Measurements from ENCODE around the gene PRTG. TPM values are rescaled to one million over a fixed set of nuclear protein-coding genes. Genes with fewer than 3 reads are reported as not detected.

PRTG gene
- total and polyA plus RNA-seq, 2 experiments from 2014 or later = 0.63 to 3.4 TPM

DNA sequence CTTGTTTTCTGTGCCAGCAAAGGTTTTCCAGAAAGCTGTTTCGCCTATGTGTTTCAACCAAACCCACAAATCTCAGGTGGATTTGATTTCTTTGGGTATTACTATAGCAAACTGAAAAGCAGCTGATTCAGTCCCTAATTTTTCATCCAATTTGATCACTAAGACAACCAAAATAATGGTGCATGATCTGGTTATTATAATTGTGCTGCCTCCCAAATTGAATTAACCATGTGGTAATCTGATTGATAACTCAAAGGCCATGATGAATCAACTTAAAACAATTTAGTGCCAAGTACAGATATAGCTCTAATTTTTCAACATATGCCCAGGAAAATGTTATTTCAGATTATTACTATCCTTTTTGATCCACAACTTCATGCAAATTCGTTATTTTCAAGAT, 30.6 kb downstream of the PRTG start (continued):
- TF ChIP-seq, protein P1, sequence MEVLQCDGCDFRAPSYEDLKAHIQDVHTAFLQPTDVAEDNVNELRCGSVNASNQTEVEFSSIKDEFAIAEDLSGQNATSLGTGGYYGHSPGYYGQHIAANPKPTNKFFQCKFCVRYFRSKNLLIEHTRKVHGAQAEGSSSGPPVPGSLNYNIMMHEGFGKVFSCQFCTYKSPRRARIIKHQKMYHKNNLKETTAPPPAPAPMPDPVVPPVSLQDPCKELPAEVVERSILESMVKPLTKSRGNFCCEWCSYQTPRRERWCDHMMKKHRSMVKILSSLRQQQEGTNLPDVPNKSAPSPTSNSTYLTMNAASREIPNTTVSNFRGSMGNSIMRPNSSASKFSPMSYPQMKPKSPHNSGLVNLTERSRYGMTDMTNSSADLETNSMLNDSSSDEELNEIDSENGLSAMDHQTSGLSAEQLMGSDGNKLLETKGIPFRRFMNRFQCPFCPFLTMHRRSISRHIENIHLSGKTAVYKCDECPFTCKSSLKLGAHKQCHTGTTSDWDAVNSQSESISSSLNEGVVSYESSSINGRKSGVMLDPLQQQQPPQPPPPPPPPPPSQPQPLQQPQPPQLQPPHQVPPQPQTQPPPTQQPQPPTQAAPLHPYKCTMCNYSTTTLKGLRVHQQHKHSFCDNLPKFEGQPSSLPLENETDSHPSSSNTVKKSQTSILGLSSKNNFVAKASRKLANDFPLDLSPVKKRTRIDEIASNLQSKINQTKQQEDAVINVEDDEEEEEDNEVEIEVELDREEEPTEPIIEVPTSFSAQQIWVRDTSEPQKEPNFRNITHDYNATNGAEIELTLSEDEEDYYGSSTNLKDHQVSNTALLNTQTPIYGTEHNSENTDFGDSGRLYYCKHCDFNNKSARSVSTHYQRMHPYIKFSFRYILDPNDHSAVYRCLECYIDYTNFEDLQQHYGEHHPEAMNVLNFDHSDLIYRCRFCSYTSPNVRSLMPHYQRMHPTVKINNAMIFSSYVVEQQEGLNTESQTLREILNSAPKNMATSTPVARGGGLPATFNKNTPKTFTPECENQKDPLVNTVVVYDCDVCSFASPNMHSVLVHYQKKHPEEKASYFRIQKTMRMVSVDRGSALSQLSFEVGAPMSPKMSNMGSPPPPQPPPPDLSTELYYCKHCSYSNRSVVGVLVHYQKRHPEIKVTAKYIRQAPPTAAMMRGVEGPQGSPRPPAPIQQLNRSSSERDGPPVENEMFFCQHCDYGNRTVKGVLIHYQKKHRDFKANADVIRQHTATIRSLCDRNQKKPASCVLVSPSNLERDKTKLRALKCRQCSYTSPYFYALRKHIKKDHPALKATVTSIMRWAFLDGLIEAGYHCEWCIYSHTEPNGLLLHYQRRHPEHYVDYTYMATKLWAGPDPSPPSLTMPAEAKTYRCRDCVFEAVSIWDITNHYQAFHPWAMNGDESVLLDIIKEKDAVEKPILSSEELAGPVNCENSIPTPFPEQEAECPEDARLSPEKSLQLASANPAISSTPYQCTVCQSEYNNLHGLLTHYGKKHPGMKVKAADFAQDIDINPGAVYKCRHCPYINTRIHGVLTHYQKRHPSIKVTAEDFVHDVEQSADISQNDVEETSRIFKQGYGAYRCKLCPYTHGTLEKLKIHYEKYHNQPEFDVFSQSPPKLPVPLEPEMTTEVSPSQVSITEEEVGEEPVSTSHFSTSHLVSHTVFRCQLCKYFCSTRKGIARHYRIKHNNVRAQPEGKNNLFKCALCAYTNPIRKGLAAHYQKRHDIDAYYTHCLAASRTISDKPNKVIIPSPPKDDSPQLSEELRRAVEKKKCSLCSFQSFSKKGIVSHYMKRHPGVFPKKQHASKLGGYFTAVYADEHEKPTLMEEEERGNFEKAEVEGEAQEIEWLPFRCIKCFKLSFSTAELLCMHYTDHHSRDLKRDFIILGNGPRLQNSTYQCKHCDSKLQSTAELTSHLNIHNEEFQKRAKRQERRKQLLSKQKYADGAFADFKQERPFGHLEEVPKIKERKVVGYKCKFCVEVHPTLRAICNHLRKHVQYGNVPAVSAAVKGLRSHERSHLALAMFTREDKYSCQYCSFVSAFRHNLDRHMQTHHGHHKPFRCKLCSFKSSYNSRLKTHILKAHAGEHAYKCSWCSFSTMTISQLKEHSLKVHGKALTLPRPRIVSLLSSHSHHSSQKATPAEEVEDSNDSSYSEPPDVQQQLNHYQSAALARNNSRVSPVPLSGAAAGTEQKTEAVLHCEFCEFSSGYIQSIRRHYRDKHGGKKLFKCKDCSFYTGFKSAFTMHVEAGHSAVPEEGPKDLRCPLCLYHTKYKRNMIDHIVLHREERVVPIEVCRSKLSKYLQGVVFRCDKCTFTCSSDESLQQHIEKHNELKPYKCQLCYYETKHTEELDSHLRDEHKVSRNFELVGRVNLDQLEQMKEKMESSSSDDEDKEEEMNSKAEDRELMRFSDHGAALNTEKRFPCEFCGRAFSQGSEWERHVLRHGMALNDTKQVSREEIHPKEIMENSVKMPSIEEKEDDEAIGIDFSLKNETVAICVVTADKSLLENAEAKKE (CRISPR knock-in tag; IDR thresholded peaks at IDR 0.05) = no peak
- no peak for TF ChIP-seq STAT1 (IDR thresholded peaks at IDR 0.05; ENCODE audit: unreplicated experiment)
- no peak for TF ChIP-seq JUNB (IDR thresholded peaks at IDR 0.05; ENCODE audit: unreplicated experiment)
- TF ChIP-seq EZH2 (IDR thresholded peaks at IDR 0.05; ENCODE audit: low read depth, unreplicated experiment) = no peak
- no peak for TF ChIP-seq ZNF331 (CRISPR knock-in tag; IDR thresholded peaks at IDR 0.05; ENCODE audit: low read depth)

DNA sequence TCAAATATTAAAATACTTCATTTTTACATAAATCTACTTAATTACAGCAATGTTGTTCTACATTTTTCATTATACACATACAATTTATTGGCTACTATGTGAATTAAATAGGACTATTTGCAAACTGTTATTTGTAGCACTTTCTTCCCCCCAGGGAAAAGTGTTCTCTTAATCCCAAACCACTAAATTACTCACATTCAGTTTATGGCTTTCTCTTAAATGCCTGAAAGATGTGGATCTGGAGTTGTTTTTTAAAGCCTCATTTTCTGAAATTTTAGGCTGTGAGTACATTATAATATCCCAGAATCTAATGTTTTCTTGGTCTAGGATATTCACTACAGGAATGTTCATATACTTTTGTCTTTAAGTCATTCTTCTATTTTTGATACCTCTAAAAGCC, 32.7 kb downstream of the PRTG start:
- no peaks in the 10 kb centered on the region for H4K20me1 ChIP-seq (replicated peaks; ENCODE audit: insufficient read depth)
- TF ChIP-seq NANOG (IDR thresholded peaks at IDR 0.05; ENCODE audit: borderline replicate concordance) (no peak), CREB1 (CRISPR knock-in tag; IDR thresholded peaks at IDR 0.05; ENCODE audit: low read depth) (no peak), POLR2AphosphoS5 (IDR thresholded peaks at IDR 0.05; ENCODE audit: low read depth) (no peak), STAT1 (IDR thresholded peaks at IDR 0.05; ENCODE audit: unreplicated experiment) (no peak), ZNF331 (CRISPR knock-in tag; IDR thresholded peaks at IDR 0.05; ENCODE audit: low read depth) (no peak)
- TF ChIP-seq, protein P2, sequence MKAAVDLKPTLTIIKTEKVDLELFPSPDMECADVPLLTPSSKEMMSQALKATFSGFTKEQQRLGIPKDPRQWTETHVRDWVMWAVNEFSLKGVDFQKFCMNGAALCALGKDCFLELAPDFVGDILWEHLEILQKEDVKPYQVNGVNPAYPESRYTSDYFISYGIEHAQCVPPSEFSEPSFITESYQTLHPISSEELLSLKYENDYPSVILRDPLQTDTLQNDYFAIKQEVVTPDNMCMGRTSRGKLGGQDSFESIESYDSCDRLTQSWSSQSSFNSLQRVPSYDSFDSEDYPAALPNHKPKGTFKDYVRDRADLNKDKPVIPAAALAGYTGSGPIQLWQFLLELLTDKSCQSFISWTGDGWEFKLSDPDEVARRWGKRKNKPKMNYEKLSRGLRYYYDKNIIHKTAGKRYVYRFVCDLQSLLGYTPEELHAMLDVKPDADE (IDR thresholded peaks at IDR 0.05) = no peak
- TF ChIP-seq, protein P1 (CRISPR knock-in tag; IDR thresholded peaks at IDR 0.05) = no peak

More for the DNA sequence above, 32.7 kb downstream of the PRTG start:
- Histone ChIP-seq H3K4me1 (ENCODE audit: insufficient read depth) (peaks cover 10% of the 10 kb centered on the region), H3K9me2 (ENCODE audit: insufficient read depth) (no peaks in the 10 kb centered on the region), H3K79me2 (replicated peaks; ENCODE audit: insufficient read depth) (no peaks in the 10 kb centered on the region), H3K27me3 (ENCODE audit: insufficient read depth) (peaks cover 16% of the 10 kb centered on the region; the same call in 1 of the 2 replicates), H2AFZ (no peak overlapping the region), H3K27ac (ENCODE audit: low read depth) (no peak overlapping the region), H3F3A (replicated peaks; ENCODE audit: low read depth) (no peaks in the 10 kb centered on the region), H3K4me2 (no peak overlapping the region), H3K36me3 (ENCODE audit: insufficient read depth) (no peaks in the 10 kb centered on the region), H3K4me3 (no peak overlapping the region)
- Mint-ChIP-seq H3K4me3 (no peak overlapping the region), H3K27me3 (ENCODE audit: insufficient read depth, low read depth, poor library complexity) (peaks cover 16% of the 10 kb centered on the region), H3K4me1 (peaks cover 24% of the 10 kb centered on the region), H3K36me3 (ENCODE audit: low read depth) (no peaks in the 10 kb centered on the region), H3K9me3 (0 out of 3 replicates have a peak, but pooled peaks cover 3% of the 10 kb centered on the region), H3K27ac (no peak overlapping the region)
- ATAC-seq = no peak
- DNase-seq (ENCODE audit: low spot score) = no peak

Measured in GM23338 (cell line).